Measurements from ENCODE around the gene HNMT. TPM values are rescaled to one million over a fixed set of nuclear protein-coding genes. Genes with fewer than 3 reads are reported as not detected.

Gene HNMT
- polyA plus RNA-seq (2012; rRNA removed), result 1.8 and 2.5 TPM in 2 replicates
- 2.9 and 3.4 TPM in 2 replicates for polyA plus RNA-seq (2012; cell fraction: cytosol; rRNA removed)
- polyA plus RNA-seq (2012; cell fraction: nucleus; rRNA removed), result 0.69 and 1.3 TPM in 2 replicates

GRCh38 chr2:137964066-137964858 lies at the start of gene HNMT:
HNMT (plus strand) TSS chr2:137964473; CDS start chr2:137964492, 19 bp downstream.
- no peaks in the 10 kb centered on the region for H3K27me3 ChIP-seq (ENCODE audit: insufficient read depth)
- H3K4me2 ChIP-seq, result peak within 1 kb of the TSS; percentile 54; the same call in 1 of the 2 replicates
- peak within 1 kb of the TSS; percentile 12 to 92; a peak in 3 of 4 replicates for H3K27ac ChIP-seq (ENCODE audit: low read depth in 2 of 2, low read length in 1 of 2)
- ChIA-PET CTCF (interaction anchor here (0.9 to 3.2 kb wide), 9 partner anchors 14 to 823 kb away, joined by 3 to 11 read pairs (median 6); no protein-coding TSS in a partner anchor), POLR2A (interaction anchor here (0.7 to 0.9 kb wide), 2 partner anchors 123 to 537 kb away, joined by 3 to 5 read pairs; no protein-coding TSS in a partner anchor)
- 18% methylated on average over 15 of the region's 15 CpGs for WGBS (ENCODE audit: low lambda C conversion rate)
- H3K4me1 ChIP-seq (ENCODE audit: control insufficient read depth in 1 of 2, insufficient read depth in 2 of 2, low read depth in 1 of 2, low read length in 1 of 2), result peaks cover 5 to 24% of the 10 kb centered on the region in 2 experiments; a peak in 2 of 4 replicates
- no peak for TF ChIP-seq ZBTB33 (IDR thresholded peaks at IDR 0.05; ENCODE audit: borderline replicate concordance, low read depth)
- no peak for TF ChIP-seq IRF3 (IDR thresholded peaks at IDR 0.05; ENCODE audit: low read depth, low read length)
- no peak for TF ChIP-seq RXRA (IDR thresholded peaks at IDR 0.05; ENCODE audit: borderline replicate concordance, low read depth)
- no peak for TF ChIP-seq POLR2AphosphoS5 (IDR thresholded peaks at IDR 0.05; ENCODE audit: low read depth, low read length)
- no peak; the same call in 1 of the 2 replicates for TF ChIP-seq FOXJ3 (CRISPR knock-in tag; IDR thresholded peaks at IDR 0.05)
- no peak for TF ChIP-seq GATA2 (CRISPR knock-in tag; IDR thresholded peaks at IDR 0.05)
- TF ChIP-seq RAD21 (IDR thresholded peaks at IDR 0.05; ENCODE audit: low read length), result no peak; the same call in none of the 2 replicates
- no peak for TF ChIP-seq TEAD4 (IDR thresholded peaks at IDR 0.05; ENCODE audit: borderline replicate concordance, insufficient read depth)
- peak in 1 of 2 experiments; percentile 6; a peak in 1 of 4 replicates for TF ChIP-seq EP300 (IDR thresholded peaks at IDR 0.05; ENCODE audit: borderline replicate concordance in 1 of 2, low read depth in 1 of 2, low read length in 1 of 2)
- TF ChIP-seq SIN3A (IDR thresholded peaks at IDR 0.05; ENCODE audit: borderline replicate concordance, low read depth, low read length), result no peak
- TF ChIP-seq USF1 (IDR thresholded peaks at IDR 0.05; ENCODE audit: borderline replicate concordance, low read depth), result no peak
- no peak for TF ChIP-seq JUND (IDR thresholded peaks at IDR 0.05)
- no peak for TF ChIP-seq RFX5 (IDR thresholded peaks at IDR 0.05; ENCODE audit: low read length)
- TF ChIP-seq TCF12 (IDR thresholded peaks at IDR 0.05), result no peak
- TF ChIP-seq MXI1 (IDR thresholded peaks at IDR 0.05; ENCODE audit: low read depth, low read length), result peak; percentile 68; the same call in 1 of the 2 replicates
- TF ChIP-seq USF2 (IDR thresholded peaks at IDR 0.05; ENCODE audit: borderline replicate concordance, low read depth, low read length), result no peak
- TF ChIP-seq TAF1 (IDR thresholded peaks at IDR 0.05; ENCODE audit: borderline replicate concordance, low read depth, low read length), result no peak
- H3K4me3 ChIP-seq (ENCODE audit: low read depth in 2 of 2, low read length in 1 of 2), result peak within 1 kb of the TSS in 1 of 2 experiments; percentile 40; a peak in 2 of 4 replicates
- no peaks in the 10 kb centered on the region for H3K9me2 ChIP-seq
- H2AFZ ChIP-seq (ENCODE audit: low read depth), result peak within 1 kb of the TSS; percentile 83
- 0 out of 2 replicates have a peak, but pooled peaks cover 3% of the 10 kb centered on the region for H4K20me1 ChIP-seq (ENCODE audit: insufficient read depth)
- H3F3A ChIP-seq (replicated peaks; ENCODE audit: insufficient read depth), result peaks cover 7% of the 10 kb centered on the region
- no peaks in the 10 kb centered on the region for H3K79me2 ChIP-seq (ENCODE audit: insufficient read depth)
- H3K9ac ChIP-seq, result peak within 1 kb of the TSS; percentile 23; the same call in 1 of the 2 replicates
- no peaks in the 10 kb centered on the region for H3K9me3 ChIP-seq
- no peaks in the 10 kb centered on the region for H3K36me3 ChIP-seq (replicated peaks in 1 of 2; ENCODE audit: control insufficient read depth in 1 of 2, insufficient read depth in 2 of 2, low read length in 1 of 2)
- DNase-seq, result peak; percentile 59

All from SK-N-SH (cell line).